ENCODE results near the gene YY1.

DNA sequence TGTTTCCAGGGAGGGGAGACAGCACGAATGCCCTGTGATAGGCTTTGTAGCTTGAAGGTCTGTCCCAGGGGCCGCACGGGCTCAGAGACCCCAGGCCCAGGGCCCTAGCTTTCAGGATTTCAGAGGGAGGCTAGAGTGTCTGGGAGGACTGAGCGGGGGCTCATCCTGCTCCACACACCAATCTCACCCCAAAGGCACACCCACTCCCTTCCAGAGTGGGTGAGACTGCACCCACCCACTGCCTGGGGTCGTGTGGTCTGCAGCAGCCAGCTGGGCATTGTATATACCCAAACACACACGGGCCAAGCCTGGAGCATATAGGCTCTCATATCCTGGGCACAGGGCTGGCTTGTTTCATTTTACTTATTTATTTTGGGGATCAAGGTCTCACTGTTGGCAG is 78.4 kb downstream of the YY1 start:
- TF ChIP-seq CTCF (IDR thresholded peaks at IDR 0.05), result no peak
- no peak for TF ChIP-seq POLR2A (IDR thresholded peaks at IDR 0.05)
- no peak for TF ChIP-seq POLR2AphosphoS5 (IDR thresholded peaks at IDR 0.05)
- TF ChIP-seq EP300 (IDR thresholded peaks at IDR 0.05; ENCODE audit: low read depth), result no peak
